ENCODE data around the gene ARMC6.

DNA sequence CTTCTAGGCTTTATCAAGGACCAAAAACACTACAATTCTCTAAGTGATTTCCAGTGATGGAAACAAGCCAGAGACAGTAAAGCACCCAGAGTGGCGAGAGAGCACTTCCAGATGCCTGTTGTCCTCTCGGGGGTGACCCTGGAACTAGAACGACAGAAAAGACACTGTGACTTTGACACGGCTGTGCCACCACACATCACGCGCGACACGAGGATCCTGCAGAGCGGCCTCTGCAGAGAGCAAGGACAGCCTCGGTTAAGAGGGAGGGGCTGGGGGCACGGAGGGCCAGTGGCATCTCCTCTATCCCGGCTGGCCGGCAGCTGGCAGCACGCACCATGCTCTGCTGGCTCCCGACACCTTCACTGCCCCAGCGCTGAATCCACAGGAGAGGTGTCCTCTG lies 42.4 kb upstream of the ARMC6 start:
- no peak for TF ChIP-seq ZNF274 (CRISPR knock-in tag; IDR thresholded peaks at IDR 0.05)
- TF ChIP-seq SIN3A (IDR thresholded peaks at IDR 0.05; ENCODE audit: borderline replicate concordance, low read depth, low read length): no peak
- TF ChIP-seq ZSCAN29 (CRISPR knock-in tag; conservative IDR thresholded peaks at IDR 0.05): no peak

Measured in HepG2 (cell line).